Spinal cord (tissue), 10 donors: ENCODE data around the gene CTU1. TPM values are rescaled to one million over a fixed set of nuclear protein-coding genes. Genes with fewer than 3 reads are reported as not detected.

Source experiments
- DNase-seq, 6 donors: peaks; one replicate each; pipeline versions ENCODE4 v3.0.0 to v3.0.0-alpha.2; 2013 to 2015; ENCODE audit warnings: low spot score in 6 of 6, low read depth in 4 of 6
- H3K27ac ChIP-seq: one replicate; pipeline ENCODE4 v1.5.1; 2013; ENCODE audit warnings: low read depth, low read length, control low read depth
- H3K27me3 ChIP-seq: one replicate; pipeline ENCODE4 v1.6.1; 2013; ENCODE audit warnings: low read length; ENCODE audit not compliant: control insufficient read depth, insufficient read depth
- H3K36me3 ChIP-seq: one replicate; pipeline ENCODE4 v1.6.1; 2013; ENCODE audit warnings: low read length; ENCODE audit not compliant: control insufficient read depth, insufficient read depth
- H3K4me1 ChIP-seq: one replicate; pipeline ENCODE4 v1.6.1; 2013; ENCODE audit warnings: low read length; ENCODE audit not compliant: control insufficient read depth, insufficient read depth
- H3K4me3 ChIP-seq: one replicate; pipeline ENCODE4 v1.5.1; 2013; ENCODE audit warnings: low read depth, low read length, control low read depth
- H3K9me3 ChIP-seq: one replicate; pipeline ENCODE4 v1.6.1; 2013; ENCODE audit warnings: low read length; ENCODE audit not compliant: control insufficient read depth, insufficient read depth
- whole genome bisulfite sequencing: methylation state at CpG from one replicate; pipeline ENCODE4 v1.1.5; 2013; ENCODE audit warnings: missing lambda C conversion rate; ENCODE audit not compliant: insufficient coverage; 5-methylcytosine and 5-hydroxymethylcytosine counted together
- long read RNA-seq, 4 donors: transcript quantifications; one replicate each; lab custom pipeline, GENCODE V29; 2026
- polyA plus RNA-seq, 2 donors: library from polyadenylated mRNA; unstranded; fragments of 120-200 nt; gene quantifications; one replicate each; pipeline ENCODE4 v1.2.1, GENCODE V29; 2013; ENCODE audit not compliant: insufficient read length in 2 of 2
- total RNA-seq, 2 donors: library from RNA; depleted of rRNA in 1 of 2; stranded (reverse); fragments of 120-200 nt in 1 of 2; fragments of >200 nt in 1 of 2; gene quantifications; one replicate each; pipeline versions ENCODE4 v1.2.3 to v1.2.4, GENCODE V29; 2013 to 2014
- donor health status: healthy.

CTU1 gene
- total RNA-seq (1 to 10 TPM; 1.8 to 5.3 TPM), polyA plus RNA-seq (1 to 10 TPM; 4.8 to 6.4 TPM)
- long read RNA-seq, donor 1, transcript CTU1-201 (3 exons, 2,087 nt) = major isoform, 5 of 5 reads
- long read RNA-seq, donor 1, partial matches to known transcripts = 0 of 5 reads
- long read RNA-seq, donor 1, other reads (novel, unspliced or antisense) = 0 of 5 reads
- long read RNA-seq, donor 2, partial matches to known transcripts = 0 of 3 reads
- long read RNA-seq, donor 2, other reads (novel, unspliced or antisense) = 0 of 3 reads
- long read RNA-seq, donor 3, partial matches to known transcripts = 0 of 2 reads
- long read RNA-seq, donor 3, other reads (novel, unspliced or antisense) = 0 of 2 reads
- long read RNA-seq, donor 4, transcript CTU1-201 (3 exons, 2,087 nt) = major isoform, 9 of 9 reads
- long read RNA-seq, donor 4, partial matches to known transcripts = 0 of 9 reads
- long read RNA-seq, donor 4, other reads (novel, unspliced or antisense) = 0 of 9 reads

- DNase-seq = peak; percentile 95 to 100 (median 98)
- under 1% methylated on average over 36 of the region's 43 CpGs for WGBS
- peaks cover 18% of the 10 kb centered on the region for H3K4me1 ChIP-seq
These were observed at the start of gene CTU1 for GRCh38 chr19:51108066-51108804. TSS of gene CTU1 (minus strand) at chr19:51108409. CDS start at chr19:51104569, 3,840 bp downstream.

GRCh38 chr19:51157265-51157664 is 49.1 kb upstream of the CTU1 start:
- 67% methylated on average over 1 of the region's 2 CpGs for WGBS
- no peaks in the 10 kb centered on the region for H3K4me1 ChIP-seq
- DNase-seq = no peak
- H3K9me3 ChIP-seq = no peaks in the 10 kb centered on the region
- no peak overlapping the region for H3K27ac ChIP-seq
- H3K4me3 ChIP-seq = no peak overlapping the region
- no peaks in the 10 kb centered on the region for H3K27me3 ChIP-seq
- H3K36me3 ChIP-seq = no peaks in the 10 kb centered on the region

More at GRCh38 chr19:51108066-51108804, at the start of gene CTU1:
- peaks cover 20% of the 10 kb centered on the region for H3K36me3 ChIP-seq
- H3K4me3 ChIP-seq = peak within 1 kb of the TSS; percentile 75
- H3K27me3 ChIP-seq = peaks cover 4% of the 10 kb centered on the region
- H3K27ac ChIP-seq = peak within 1 kb of the TSS; percentile 64
- H3K9me3 ChIP-seq = no peaks in the 10 kb centered on the region

GRCh38 chr19:51156710-51157109 is 48.5 kb upstream of the CTU1 start:
- Histone ChIP-seq H3K36me3 (no peaks in the 10 kb centered on the region), H3K4me3 (no peak overlapping the region), H3K4me1 (no peaks in the 10 kb centered on the region), H3K9me3 (no peaks in the 10 kb centered on the region), H3K27me3 (no peaks in the 10 kb centered on the region), H3K27ac (no peak overlapping the region)
- 100% methylated on average over 2 of the region's 2 CpGs for WGBS
- no peak for DNase-seq

- WGBS = 77% methylated on average over 3 of the region's 3 CpGs
- no peak overlapping the region for H3K27ac ChIP-seq
- DNase-seq = no peak
- no peaks in the 10 kb centered on the region for H3K4me1 ChIP-seq
- H3K36me3 ChIP-seq = no peaks in the 10 kb centered on the region
- H3K4me3 ChIP-seq = no peak overlapping the region
- H3K27me3 ChIP-seq = no peaks in the 10 kb centered on the region
- H3K9me3 ChIP-seq = no peaks in the 10 kb centered on the region
These were observed 42.4 kb upstream of the CTU1 start for GRCh38 chr19:51150627-51151026.

GRCh38 chr19:51148580-51148979 is 40.4 kb upstream of the CTU1 start:
- H3K36me3 ChIP-seq = no peaks in the 10 kb centered on the region
- H3K27me3 ChIP-seq = no peaks in the 10 kb centered on the region
- H3K4me3 ChIP-seq = no peak overlapping the region
- no peak overlapping the region for H3K27ac ChIP-seq
- peak in 1 of 6 donors; percentile 62 for DNase-seq
- H3K9me3 ChIP-seq = no peaks in the 10 kb centered on the region
- H3K4me1 ChIP-seq = no peaks in the 10 kb centered on the region
- no CpG with 5 or more reads among the region's 3 CpGs for WGBS

GRCh38 chr19:51147663-51148062 is 39.5 kb upstream of the CTU1 start:
- no peaks in the 10 kb centered on the region for H3K4me1 ChIP-seq
- H3K27me3 ChIP-seq = no peaks in the 10 kb centered on the region
- no CpG with 5 or more reads among the region's 1 CpG for WGBS
- H3K9me3 ChIP-seq = no peaks in the 10 kb centered on the region
- no peaks in the 10 kb centered on the region for H3K36me3 ChIP-seq
- no peak overlapping the region for H3K27ac ChIP-seq
- peak in 1 of 6 donors; percentile 2 for DNase-seq
- no peak overlapping the region for H3K4me3 ChIP-seq

GRCh38 chr19:51146751-51147150 is 38.5 kb upstream of the CTU1 start:
- Histone ChIP-seq H3K4me3 (no peak overlapping the region), H3K9me3 (no peaks in the 10 kb centered on the region), H3K27me3 (no peaks in the 10 kb centered on the region), H3K36me3 (no peaks in the 10 kb centered on the region), H3K27ac (no peak overlapping the region), H3K4me1 (peaks cover under 1% of the 10 kb centered on the region)
- 80% methylated on average over 7 of the region's 7 CpGs for WGBS
- DNase-seq = no peak

GRCh38 chr19:51145916-51146493 is 37.8 kb upstream of the CTU1 start:
- Histone ChIP-seq H3K36me3 (no peaks in the 10 kb centered on the region), H3K4me3 (no peak overlapping the region), H3K4me1 (peaks cover 8% of the 10 kb centered on the region), H3K27me3 (no peaks in the 10 kb centered on the region), H3K27ac (no peak overlapping the region), H3K9me3 (no peaks in the 10 kb centered on the region)
- DNase-seq = no peak
- no CpG with 5 or more reads among the region's 4 CpGs for WGBS

GRCh38 chr19:51144482-51145045 is 36.4 kb upstream of the CTU1 start:
- H3K4me1 ChIP-seq = peaks cover 8% of the 10 kb centered on the region
- H3K36me3 ChIP-seq = no peaks in the 10 kb centered on the region
- H3K27ac ChIP-seq = no peak overlapping the region
- no peaks in the 10 kb centered on the region for H3K9me3 ChIP-seq
- WGBS = 87% methylated on average over 11 of the region's 11 CpGs
- no peaks in the 10 kb centered on the region for H3K27me3 ChIP-seq
- DNase-seq = no peak
- H3K4me3 ChIP-seq = no peak overlapping the region
